Small intestine (tissue), 7 donors: ENCODE measurements around the gene GIGYF1. TPM values are rescaled to one million over a fixed set of nuclear protein-coding genes. Genes with fewer than 3 reads are reported as not detected.

Experiments
- DNase-seq, 2 donors: peaks; one replicate each; pipeline versions ENCODE4 v3.0.0 to v3.0.0-alpha.2; 2013
- FAIRE-seq: peaks from 2 replicates; lab custom pipeline; 2012; peaks lifted over from hg19 to GRCh38; lab: Jason Lieb, UNC
- H3K27ac ChIP-seq, 3 donors: one replicate each; pipeline ENCODE4 v1.5.1; 2013; ENCODE audit warnings: low read length in 2 of 3, mild to moderate bottlenecking in 2 of 3, control low read depth in 1 of 3, inconsistent platforms in 1 of 3, low read depth in 1 of 3, moderate library complexity in 1 of 3
- H3K27me3 ChIP-seq, 3 donors: one replicate each; pipeline ENCODE4 v1.6.1; 2013; ENCODE audit warnings: low read length in 3 of 3, inconsistent platforms in 1 of 3; ENCODE audit not compliant: control insufficient read depth in 3 of 3, insufficient read depth in 3 of 3
- H3K36me3 ChIP-seq, 3 donors: one replicate each; pipeline ENCODE4 v1.6.1; 2013; ENCODE audit warnings: low read length in 3 of 3, inconsistent platforms in 1 of 3, low read depth in 1 of 3, mild to moderate bottlenecking in 1 of 3, moderate library complexity in 1 of 3; ENCODE audit not compliant: control insufficient read depth in 3 of 3, insufficient read depth in 2 of 3
- H3K4me1 ChIP-seq, 3 donors: one replicate each; pipeline ENCODE4 v1.6.1; 2013; ENCODE audit warnings: low read length in 2 of 3, inconsistent platforms in 1 of 3, low read depth in 1 of 3, mild to moderate bottlenecking in 1 of 3, moderate library complexity in 1 of 3; ENCODE audit not compliant: control insufficient read depth in 3 of 3, insufficient read depth in 2 of 3
- H3K4me3 ChIP-seq, 3 donors: one replicate each; pipeline ENCODE4 v1.5.1; 2013; ENCODE audit warnings: low read length in 3 of 3, control low read depth in 1 of 3, inconsistent platforms in 1 of 3, low read depth in 1 of 3, mild to moderate bottlenecking in 1 of 3, moderate library complexity in 1 of 3
- H3K9me3 ChIP-seq, 2 donors: one replicate each; pipeline ENCODE4 v1.6.1; 2013; ENCODE audit warnings: low read depth in 1 of 2, low read length in 1 of 2; ENCODE audit not compliant: control insufficient read depth in 2 of 2, insufficient read depth in 1 of 2
- WGBS, 3 donors: extraction: QIAGEN DNeasy Blood & Tissue Kit; methylation state at CpG; one replicate each; pipeline ENCODE4 v1.1.7; 2013; 5-methylcytosine and 5-hydroxymethylcytosine counted together
- polyA plus RNA-seq, 4 donors: library from polyadenylated mRNA; stranded (reverse) in 3 of 4; unstranded in 1 of 4; fragments of 200-250 nt in 3 of 4; fragments of 120-200 nt in 1 of 4; gene quantifications; one replicate each; pipeline versions ENCODE4 v1.2.1 to v1.2.3, GENCODE V29; 2013
- donor health status: healthy with polysubstance abuse.
- donor health status: control.
- donor health status: control.
- donor health status: Bipolar disorder and iron deficiency.
- donor health status: healthy.

The GIGYF1 gene
- polyA plus RNA-seq, 4 donors, result 15.7 to 49.1 (median 17.9) TPM

DNA sequence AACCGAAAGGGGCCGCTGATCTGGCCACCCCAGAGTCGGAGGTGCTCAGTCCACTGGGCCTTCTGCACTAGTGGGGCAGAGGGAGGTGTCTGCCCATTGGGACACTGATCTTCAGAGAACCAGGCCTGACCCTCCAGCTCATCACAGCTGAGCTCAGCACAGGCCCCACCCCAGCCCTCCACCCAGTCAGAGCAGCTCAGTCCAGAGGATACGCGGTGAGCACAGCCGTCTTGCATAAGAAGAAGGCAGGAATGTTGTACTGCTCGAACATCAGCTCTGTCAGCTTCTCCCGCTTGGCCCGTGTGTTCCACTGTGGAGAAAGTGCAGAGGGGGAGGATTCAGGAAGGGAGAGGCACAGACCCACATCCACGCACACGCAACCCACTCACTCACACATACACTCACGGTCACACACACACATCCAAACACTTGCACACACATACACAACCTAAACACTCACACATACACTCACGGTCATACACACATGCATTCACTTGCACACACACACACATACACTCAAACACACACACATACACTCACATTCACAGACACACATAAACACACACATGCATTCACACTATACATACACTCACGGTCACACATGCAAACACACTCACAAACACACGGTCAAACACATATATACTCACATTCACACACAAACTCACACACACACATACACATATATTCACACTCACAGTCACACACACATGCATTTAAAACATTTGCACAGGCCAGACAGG is 44.1 kb downstream of the GIGYF1 start:
- Histone ChIP-seq H3K4me1 (no peaks in the 10 kb centered on the region), H3K9me3 (no peaks in the 10 kb centered on the region), H3K27me3 (peaks cover 0 to 23% (median 7%) of the 10 kb centered on the region in 3 donors), H3K36me3 (no peaks in the 10 kb centered on the region), H3K4me3 (no peak overlapping the region), H3K27ac (no peak overlapping the region)
- FAIRE-seq, result no peak
- WGBS, 3 donors, result 75 to 80% (median 76%) methylated on average over 15 of the region's 15 CpGs
- DNase-seq, result no peak

- Histone ChIP-seq H3K4me3 (no peak overlapping the region), H3K36me3 (no peaks in the 10 kb centered on the region), H3K9me3 (no peaks in the 10 kb centered on the region), H3K27me3 (peaks cover 0 to 11% (median 2%) of the 10 kb centered on the region in 3 donors), H3K4me1 (peaks cover 0 to 11% (median 6%) of the 10 kb centered on the region in 3 donors), H3K27ac (no peak overlapping the region)
- no peak for FAIRE-seq
- WGBS, 3 donors, result 14 to 43% (median 32%) methylated on average over 10 to 11 of the region's 11 CpGs
- DNase-seq, result peak; percentile 56 to 63
These were observed 51.5 kb downstream of the GIGYF1 start for GRCh38 chr7:100642534-100642907.

DNA sequence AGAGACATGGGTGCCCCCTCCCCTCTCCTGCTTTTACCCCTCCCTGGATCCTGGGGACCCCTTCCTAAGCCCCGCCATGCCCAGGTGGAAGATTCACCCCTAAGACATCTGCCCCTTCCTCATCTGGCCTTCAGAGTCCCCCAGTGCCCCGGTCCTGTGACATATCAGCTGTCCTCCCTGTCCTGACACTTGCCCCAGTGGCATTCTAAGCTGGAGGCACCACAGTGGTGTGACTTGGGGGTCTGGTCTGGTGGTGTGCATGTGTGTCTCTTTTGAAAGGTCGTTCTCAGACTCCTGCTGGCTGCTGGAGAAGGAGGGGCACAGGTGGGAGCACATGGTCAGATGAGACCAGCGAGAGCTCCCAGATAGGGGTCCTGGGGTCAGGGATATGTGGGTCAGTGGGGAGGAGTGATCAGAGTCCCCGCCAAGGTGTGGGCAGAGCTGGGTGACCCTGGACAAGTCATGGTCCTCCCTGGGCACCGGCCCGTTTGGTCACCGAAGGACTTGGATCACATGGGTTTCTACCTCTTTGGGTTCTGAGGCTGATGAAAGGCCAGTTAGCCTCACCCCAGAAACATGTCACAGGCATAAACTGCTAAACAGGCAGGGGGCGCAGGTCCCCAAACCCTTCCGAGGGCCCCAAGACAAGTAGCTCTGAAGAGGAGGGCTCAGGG is 52.1 kb downstream of the GIGYF1 start:
- H3K36me3 ChIP-seq, result no peaks in the 10 kb centered on the region
- no peak overlapping the region for H3K4me3 ChIP-seq
- no peaks in the 10 kb centered on the region for H3K9me3 ChIP-seq
- H3K27ac ChIP-seq, result no peak overlapping the region
- peak in 1 of 2 donors; percentile 20 for DNase-seq
- FAIRE-seq, result no peak
- 51 to 77% (median 57%) methylated on average over 10 of the region's 10 CpGs for WGBS, 3 donors
- H3K4me1 ChIP-seq, result peaks cover 0 to 11% (median 6%) of the 10 kb centered on the region in 3 donors
- peaks cover 0 to 9% (median 0%) of the 10 kb centered on the region in 3 donors for H3K27me3 ChIP-seq

GRCh38 chr7:100641463-100641859 is 52.6 kb downstream of the GIGYF1 start, which contains the start of gene TFR2:
TFR2 (minus strand) TSS chr7:100641552; CDS start chr7:100641509, 43 bp downstream.
- H3K27ac ChIP-seq, result no peak within 1 kb of the TSS
- FAIRE-seq (no peak), DNase-seq (peak in 1 of 2 donors; percentile 52)

GRCh38 chr7:100640517-100641440 is 53.3 kb downstream of the GIGYF1 start:
- 56 to 65% (median 61%) methylated on average over 23 to 24 of the region's 24 CpGs for WGBS, 3 donors
- H3K27ac ChIP-seq, result no peak overlapping the region
- H3K4me1 ChIP-seq, result peaks cover 0 to 11% (median 6%) of the 10 kb centered on the region in 3 donors
- no peak for DNase-seq
- no peaks in the 10 kb centered on the region for H3K36me3 ChIP-seq
- no peaks in the 10 kb centered on the region for H3K9me3 ChIP-seq
- FAIRE-seq, result no peak
- H3K27me3 ChIP-seq, result peaks cover 0 to 3% (median 0%) of the 10 kb centered on the region in 3 donors
- H3K4me3 ChIP-seq, result no peak overlapping the region

More at GRCh38 chr7:100641463-100641859, 52.6 kb downstream of the GIGYF1 start, which contains the start of gene TFR2:
- Histone ChIP-seq H3K4me1 (peaks cover 0 to 11% (median 6%) of the 10 kb centered on the region in 3 donors), H3K27me3 (peaks cover 0 to 8% (median 0%) of the 10 kb centered on the region in 3 donors), H3K9me3 (no peaks in the 10 kb centered on the region), H3K36me3 (no peaks in the 10 kb centered on the region), H3K4me3 (no peak within 1 kb of the TSS)
- WGBS, 3 donors, result 15 to 48% (median 31%) methylated on average over 9 to 10 of the region's 10 CpGs

GRCh38 chr7:100639995-100640516 is 54.0 kb downstream of the GIGYF1 start:
- DNase-seq, result no peak
- no peak overlapping the region for H3K4me3 ChIP-seq
- FAIRE-seq, result no peak
- no peaks in the 10 kb centered on the region for H3K36me3 ChIP-seq
- H3K27ac ChIP-seq, result no peak overlapping the region
- WGBS, 3 donors, result 87 to 91% (median 88%) methylated on average over 17 of the region's 17 CpGs
- peaks cover 0 to 3% (median 0%) of the 10 kb centered on the region in 3 donors for H3K27me3 ChIP-seq
- H3K4me1 ChIP-seq, result peaks cover 0 to 11% (median 6%) of the 10 kb centered on the region in 3 donors
- no peaks in the 10 kb centered on the region for H3K9me3 ChIP-seq

GRCh38 chr7:100632951-100633717 is 60.9 kb downstream of the GIGYF1 start:
- Histone ChIP-seq H3K4me1 (peaks cover 0 to 6% (median 0%) of the 10 kb centered on the region in 3 donors), H3K36me3 (no peaks in the 10 kb centered on the region), H3K27ac (no peak overlapping the region), H3K9me3 (no peaks in the 10 kb centered on the region), H3K4me3 (peak overlapping the region; percentile 40 to 51 (median 44)), H3K27me3 (peaks cover 0 to 17% (median 0%) of the 10 kb centered on the region in 3 donors)
- 0 to 6% (median 1%) methylated on average over 55 to 72 of the region's 72 CpGs for WGBS, 3 donors
- DNase-seq (peak; percentile 40 to 77), FAIRE-seq (no peak)
